GM12891 (cell line): ENCODE results near the gene NFE2L2.

Source experiments
- POLR2A ChIP-seq: IDR thresholded peaks from 2 replicates; pipeline ENCODE4 v1.6.1; 2011; ENCODE audit warnings: low read depth, low read length, control low read depth
- POLR2AphosphoS5 ChIP-seq: IDR thresholded peaks from 2 replicates; pipeline ENCODE4 v1.6.1; 2011; ENCODE audit warnings: low read depth, low read length, control low read depth
- POU2F2 ChIP-seq: IDR thresholded peaks from 2 replicates; pipeline ENCODE4 v1.6.1; 2011; ENCODE audit warnings: low read depth, mild to moderate bottlenecking, control low read depth, low read length, moderate library complexity
- TAF1 ChIP-seq: IDR thresholded peaks from 2 replicates; pipeline ENCODE4 v1.6.1; 2011; ENCODE audit warnings: low read depth, low read length, control low read depth

DNA sequence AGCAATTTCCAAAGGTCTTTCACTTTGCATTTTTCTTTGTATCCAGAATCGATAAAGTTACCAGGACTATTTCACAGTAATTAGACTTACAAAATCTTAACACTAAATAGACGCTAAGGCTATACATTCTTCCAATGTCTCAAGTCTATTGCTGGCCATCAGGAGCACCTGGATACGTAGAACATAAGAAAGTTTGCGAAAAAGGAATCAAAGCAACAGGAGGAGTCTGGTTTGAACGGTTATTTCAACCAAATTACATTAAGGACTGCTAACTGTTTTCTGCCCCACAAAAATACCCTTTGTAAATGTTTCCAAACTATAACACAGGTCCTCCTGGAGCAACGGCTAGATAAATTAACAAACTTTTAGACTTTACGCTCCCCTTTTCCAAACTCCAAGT, 53.4 kb downstream of the NFE2L2 start:
- TF ChIP-seq TAF1, result no peak
- no peak for TF ChIP-seq POLR2A
- TF ChIP-seq POLR2AphosphoS5, result no peak
- TF ChIP-seq POU2F2, result no peak
